ENCODE measurements around the gene NLGN3. TPM values are rescaled to one million over a fixed set of nuclear protein-coding genes. Genes with fewer than 3 reads are reported as not detected.

Gene NLGN3
- total and polyA plus RNA-seq, 2 of the 8 experiments (the other 6 are each of a cell fraction or from before 2014, with no cell fraction given): 12.0 to 14.8 TPM

GRCh38 chrX:71174795-71175194 lies 30.2 kb downstream of the NLGN3 start:
- H3K79me2 ChIP-seq (ENCODE audit: control insufficient read depth in 1 of 2, insufficient read depth in 2 of 2, low read length in 2 of 2): no peaks in the 10 kb centered on the region
- no peaks in the 10 kb centered on the region for H3K36me3 ChIP-seq (ENCODE audit: control insufficient read depth in 2 of 4, insufficient read depth in 4 of 4, low read length in 3 of 4)
- no peak overlapping the region for H3K23ac ChIP-seq (ENCODE audit: insufficient read length)
- no peaks in the 10 kb centered on the region for H4K20me1 ChIP-seq (replicated peaks in 1 of 2; ENCODE audit: control insufficient read depth in 1 of 2, insufficient read depth in 2 of 2, low read length in 2 of 2)
- H3K27ac ChIP-seq (ENCODE audit: low read depth, low read length): no peak overlapping the region
- no peaks in the 10 kb centered on the region for H3K79me1 ChIP-seq (ENCODE audit: low read depth, low read length)
- H3K9ac ChIP-seq (replicated peaks in 1 of 4; ENCODE audit: extremely low read depth in 1 of 4, low read depth in 3 of 4, low read length in 3 of 4): no peak overlapping the region
- H3K18ac ChIP-seq (ENCODE audit: extremely low read depth, low read length): no peak overlapping the region
- H2BK20ac ChIP-seq (ENCODE audit: low read length): no peak overlapping the region
- FAIRE-seq (no peak), DNase-seq (ENCODE audit: low read depth in 1 of 2, low spot score in 2 of 2) (no peak)
- peaks cover 0 to 4% (median 3%) of the 10 kb centered on the region in 4 experiments; a peak in 4 of 7 replicates for H3K4me1 ChIP-seq (replicated peaks in 1 of 4; ENCODE audit: control insufficient read depth in 3 of 4, insufficient read depth in 4 of 4, low read length in 3 of 4)
- no peak overlapping the region for H4K91ac ChIP-seq (replicated peaks; ENCODE audit: insufficient read length, low read length)
- no peak overlapping the region for H3K4me3 ChIP-seq (ENCODE audit: extremely low read depth in 1 of 4, insufficient read depth in 2 of 4, low read depth in 3 of 4, low read length in 4 of 4)
- H2AK5ac ChIP-seq (ENCODE audit: low read depth, low read length): no peak overlapping the region
- H3K27me3 ChIP-seq (replicated peaks in 1 of 4; ENCODE audit: control insufficient read depth in 3 of 4, extremely low read depth in 1 of 4, insufficient read depth in 3 of 4, low read length in 3 of 4): no peaks in the 10 kb centered on the region
- no peak overlapping the region for H3K14ac ChIP-seq (ENCODE audit: insufficient read length)
- no peak overlapping the region for H2BK120ac ChIP-seq (replicated peaks; ENCODE audit: low read depth, low read length)
- no peak overlapping the region for H4K8ac ChIP-seq (ENCODE audit: extremely low read depth, insufficient read depth, low read length)
- H3K9me3 ChIP-seq (ENCODE audit: insufficient read depth in 2 of 2, low read depth in 1 of 2, low read length in 1 of 2): no peaks in the 10 kb centered on the region
- no peak overlapping the region for H3K56ac ChIP-seq (replicated peaks; ENCODE audit: insufficient read length, low read depth, low read length)
- no peak overlapping the region for H4K5ac ChIP-seq (ENCODE audit: insufficient read length, low read depth, low read length)
- no peak overlapping the region for H2AFZ ChIP-seq (ENCODE audit: low read length)
- CTCF ChIA-PET (ENCODE audit: partially characterized antibody): no interaction called here
- H2BK12ac ChIP-seq (ENCODE audit: low read depth, low read length): no peak overlapping the region
- no peak overlapping the region for H2BK15ac ChIP-seq (ENCODE audit: low read length)
- no peak overlapping the region for H2BK5ac ChIP-seq (ENCODE audit: low read depth, low read length)
- 90% methylated on average over 1 of the region's 1 CpG; no CpG with 5 or more reads in 1 of the 2 experiments for WGBS, 2 experiments (ENCODE audit: extremely low coverage in 1 of 2, insufficient coverage in 1 of 2, insufficient read length in 1 of 2, insufficient replicate concordance in 2 of 2, low coverage in 1 of 2, low lambda C conversion rate in 2 of 2, missing lambda C conversion rate in 1 of 2)
- no peak overlapping the region for H3K4me2 ChIP-seq (ENCODE audit: insufficient read depth in 1 of 2, low read depth in 2 of 2, low read length in 2 of 2)
- H3K4ac ChIP-seq (replicated peaks; ENCODE audit: insufficient read length, low read depth, low read length): no peak overlapping the region
- H3K23me2 ChIP-seq (ENCODE audit: low read depth, low read length): no peaks in the 10 kb centered on the region; the same call in 1 of the 2 replicates
- POLR2A ChIA-PET (ENCODE audit: partially characterized antibody): no interaction called here
- TF ChIP-seq ZNF274 (IDR thresholded peaks at IDR 0.05; ENCODE audit: borderline replicate concordance, extremely low read depth, low read length): no peak
- TF ChIP-seq CTBP2 (IDR thresholded peaks at IDR 0.05; ENCODE audit: borderline replicate concordance, insufficient read depth, insufficient read length, low read length): no peak
- TF ChIP-seq, protein P1, sequence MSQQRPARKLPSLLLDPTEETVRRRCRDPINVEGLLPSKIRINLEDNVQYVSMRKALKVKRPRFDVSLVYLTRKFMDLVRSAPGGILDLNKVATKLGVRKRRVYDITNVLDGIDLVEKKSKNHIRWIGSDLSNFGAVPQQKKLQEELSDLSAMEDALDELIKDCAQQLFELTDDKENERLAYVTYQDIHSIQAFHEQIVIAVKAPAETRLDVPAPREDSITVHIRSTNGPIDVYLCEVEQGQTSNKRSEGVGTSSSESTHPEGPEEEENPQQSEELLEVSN (IDR thresholded peaks at IDR 0.05): no peak
- TF ChIP-seq BCL11A (IDR thresholded peaks at IDR 0.05; ENCODE audit: low read depth in 2 of 2, low read length in 2 of 2): no peak
- TF ChIP-seq CTCF (IDR thresholded peaks at IDR 0.05; ENCODE audit: control extremely low read depth in 1 of 3, insufficient read depth in 1 of 3, low read depth in 1 of 3, low read length in 3 of 3): no peak
- no peak for TF ChIP-seq SAP30 (IDR thresholded peaks at IDR 0.05; ENCODE audit: insufficient read depth, insufficient replicate concordance, low read length)
